PFSK-1 (cell line): ENCODE data around the gene BAAT.

Experiments
- FOXP2 ChIP-seq: optimal IDR thresholded peaks from 2 replicates; pipeline ENCODE3; 2011; ENCODE audit warnings: borderline replicate concordance, control low read depth, inconsistent platforms; ENCODE audit not compliant: insufficient read depth; ENCODE audit errors: extremely low read length, extremely low read depth
- POLR2AphosphoS5 ChIP-seq: IDR thresholded peaks from 2 replicates; pipeline ENCODE4 v1.6.1; 2012; ENCODE audit warnings: low read depth, mild to moderate bottlenecking, control low read depth, low read length, moderate library complexity
- SIN3A ChIP-seq: IDR thresholded peaks from 2 replicates; pipeline ENCODE4 v1.6.1; 2012; ENCODE audit warnings: mild to moderate bottlenecking, low read length, moderate library complexity, borderline replicate concordance; ENCODE audit not compliant: insufficient read depth
- TAF1 ChIP-seq: IDR thresholded peaks from 2 replicates; pipeline ENCODE4 v1.6.1; 2012; ENCODE audit warnings: low read length, control low read depth, borderline replicate concordance; ENCODE audit not compliant: insufficient read depth
- TF ChIP-seq, protein P1 (sequence below), 2 experiments: IDR thresholded peaks; 2 replicates each; pipeline versions ENCODE4 v1.6.1 to v1.8.0; 2011 to 2012; ENCODE audit warnings: low read depth in 2 of 2, low read length in 2 of 2, control low read depth in 1 of 2, inconsistent platforms in 1 of 2, mild to moderate bottlenecking in 1 of 2, moderate library complexity in 1 of 2; ENCODE audit not compliant: insufficient read depth in 1 of 2

The BAAT gene

DNA sequence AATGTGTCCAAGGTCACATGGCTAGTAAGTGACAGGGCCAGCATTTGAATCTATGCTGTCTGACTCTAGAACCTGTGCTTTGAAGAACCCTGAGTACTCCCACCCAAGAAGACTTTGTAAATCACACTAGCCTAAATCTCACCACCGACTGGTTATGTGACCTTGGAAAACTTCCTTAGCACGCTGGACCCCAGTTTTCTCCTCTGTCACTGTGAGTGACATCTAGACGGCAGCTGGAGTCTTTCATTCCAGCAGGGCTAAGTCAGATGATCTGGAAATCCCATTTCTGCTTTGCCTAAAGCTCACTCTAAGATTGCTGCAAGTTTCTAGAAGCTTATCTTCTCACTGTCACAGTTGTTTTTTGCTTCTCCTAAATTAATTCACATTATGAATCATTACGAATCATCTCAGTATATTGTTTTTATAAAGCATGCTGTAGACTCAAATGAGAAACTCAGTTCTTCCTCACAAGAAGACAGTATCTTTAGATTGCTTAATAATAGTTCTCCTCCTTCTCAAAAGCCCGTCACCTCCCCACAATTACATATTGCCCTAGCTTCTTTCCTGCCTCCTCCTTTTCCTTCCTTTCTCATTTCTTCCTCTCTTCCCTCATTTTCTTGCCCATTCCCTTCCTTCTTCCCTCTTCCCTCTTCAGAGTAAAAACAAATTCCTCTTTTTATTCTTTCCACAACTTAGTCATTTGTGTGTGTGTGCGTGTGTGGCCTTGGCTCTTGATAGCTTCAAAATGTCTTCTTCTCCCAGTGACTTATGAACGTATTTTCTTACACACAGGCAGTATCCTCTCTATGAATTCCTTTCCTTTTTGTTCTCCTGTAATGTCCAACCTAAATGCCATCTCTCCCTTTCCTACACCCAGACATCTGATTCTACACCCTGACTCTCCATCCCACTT, 34.0 kb upstream of the BAAT start:
- TF ChIP-seq TAF1 (no peak), POLR2AphosphoS5 (no peak), SIN3A (no peak), FOXP2 (no peak)
- TF ChIP-seq, protein P1, sequence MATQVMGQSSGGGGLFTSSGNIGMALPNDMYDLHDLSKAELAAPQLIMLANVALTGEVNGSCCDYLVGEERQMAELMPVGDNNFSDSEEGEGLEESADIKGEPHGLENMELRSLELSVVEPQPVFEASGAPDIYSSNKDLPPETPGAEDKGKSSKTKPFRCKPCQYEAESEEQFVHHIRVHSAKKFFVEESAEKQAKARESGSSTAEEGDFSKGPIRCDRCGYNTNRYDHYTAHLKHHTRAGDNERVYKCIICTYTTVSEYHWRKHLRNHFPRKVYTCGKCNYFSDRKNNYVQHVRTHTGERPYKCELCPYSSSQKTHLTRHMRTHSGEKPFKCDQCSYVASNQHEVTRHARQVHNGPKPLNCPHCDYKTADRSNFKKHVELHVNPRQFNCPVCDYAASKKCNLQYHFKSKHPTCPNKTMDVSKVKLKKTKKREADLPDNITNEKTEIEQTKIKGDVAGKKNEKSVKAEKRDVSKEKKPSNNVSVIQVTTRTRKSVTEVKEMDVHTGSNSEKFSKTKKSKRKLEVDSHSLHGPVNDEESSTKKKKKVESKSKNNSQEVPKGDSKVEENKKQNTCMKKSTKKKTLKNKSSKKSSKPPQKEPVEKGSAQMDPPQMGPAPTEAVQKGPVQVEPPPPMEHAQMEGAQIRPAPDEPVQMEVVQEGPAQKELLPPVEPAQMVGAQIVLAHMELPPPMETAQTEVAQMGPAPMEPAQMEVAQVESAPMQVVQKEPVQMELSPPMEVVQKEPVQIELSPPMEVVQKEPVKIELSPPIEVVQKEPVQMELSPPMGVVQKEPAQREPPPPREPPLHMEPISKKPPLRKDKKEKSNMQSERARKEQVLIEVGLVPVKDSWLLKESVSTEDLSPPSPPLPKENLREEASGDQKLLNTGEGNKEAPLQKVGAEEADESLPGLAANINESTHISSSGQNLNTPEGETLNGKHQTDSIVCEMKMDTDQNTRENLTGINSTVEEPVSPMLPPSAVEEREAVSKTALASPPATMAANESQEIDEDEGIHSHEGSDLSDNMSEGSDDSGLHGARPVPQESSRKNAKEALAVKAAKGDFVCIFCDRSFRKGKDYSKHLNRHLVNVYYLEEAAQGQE (IDR thresholded peaks at IDR 0.05; ENCODE audit: insufficient read depth in 1 of 2, low read depth in 2 of 2, low read length in 2 of 2): no peak

DNA sequence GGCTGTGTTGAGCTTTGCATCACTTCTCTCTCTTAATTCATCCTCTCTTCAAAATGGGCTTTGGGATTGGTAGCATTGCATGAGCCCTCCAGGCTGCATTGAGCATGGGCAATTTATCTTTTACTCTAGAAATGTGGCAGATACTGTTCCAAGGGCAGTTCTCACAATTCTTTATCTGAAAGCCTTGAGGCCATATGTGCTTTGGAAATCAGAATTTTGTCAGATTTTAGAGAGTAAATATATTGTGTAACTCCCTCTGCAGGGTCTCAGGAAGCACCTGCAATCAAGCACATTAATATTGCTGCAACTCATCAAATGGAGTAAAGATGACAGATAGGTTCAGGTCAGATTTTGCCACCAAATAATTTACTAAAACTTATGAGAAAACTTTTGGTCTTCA, 33.2 kb upstream of the BAAT start:
- TF ChIP-seq TAF1 (no peak), FOXP2 (no peak), SIN3A (no peak), POLR2AphosphoS5 (no peak)
- TF ChIP-seq, protein P1 (IDR thresholded peaks at IDR 0.05; ENCODE audit: insufficient read depth in 1 of 2, low read depth in 2 of 2, low read length in 2 of 2): no peak

DNA sequence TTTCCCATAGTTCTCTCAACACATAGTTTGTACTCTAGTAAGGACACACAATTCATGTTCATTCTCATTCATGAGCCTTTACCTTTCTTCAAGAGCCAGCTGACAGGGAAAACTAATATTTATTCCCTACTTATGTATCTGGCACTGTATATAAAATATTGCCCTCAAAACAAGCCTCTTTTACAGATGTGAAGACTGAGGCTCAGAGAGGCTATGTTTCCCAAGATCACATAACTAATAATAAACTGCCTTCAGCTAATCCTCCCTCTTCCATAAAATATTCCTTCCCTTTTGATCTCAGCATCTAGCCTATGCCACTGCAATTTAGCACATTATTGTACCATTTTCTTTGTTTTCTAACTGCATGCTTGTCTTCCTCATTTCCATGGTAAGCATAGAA, 32.6 kb upstream of the BAAT start:
- no peak for TF ChIP-seq FOXP2
- TF ChIP-seq TAF1: no peak
- no peak for TF ChIP-seq SIN3A
- TF ChIP-seq, protein P1 (IDR thresholded peaks at IDR 0.05; ENCODE audit: insufficient read depth in 1 of 2, low read depth in 2 of 2, low read length in 2 of 2): no peak
- no peak for TF ChIP-seq POLR2AphosphoS5

DNA sequence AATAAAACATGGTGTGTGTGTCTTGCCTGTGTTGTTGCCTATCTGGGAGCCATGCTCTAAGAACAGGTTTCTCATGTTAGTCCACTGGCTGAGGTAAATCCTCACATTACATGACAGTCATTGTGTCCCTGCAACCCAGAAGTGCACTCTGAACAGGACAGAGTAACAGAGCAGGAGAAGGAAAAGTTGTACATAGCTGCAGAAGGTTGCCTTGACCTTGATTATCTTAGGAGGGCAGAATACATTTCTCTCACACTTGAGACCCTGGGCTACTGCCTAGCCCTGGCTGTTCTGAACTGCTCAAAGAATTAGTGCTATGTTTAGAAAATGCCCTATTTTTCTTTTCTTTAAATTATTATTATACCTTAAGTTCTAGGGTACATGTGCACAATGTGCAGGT, 30.8 kb upstream of the BAAT start:
- no peak for TF ChIP-seq FOXP2
- TF ChIP-seq POLR2AphosphoS5: no peak
- TF ChIP-seq, protein P1 (IDR thresholded peaks at IDR 0.05; ENCODE audit: insufficient read depth in 1 of 2, low read depth in 2 of 2, low read length in 2 of 2): no peak
- TF ChIP-seq TAF1: no peak
- TF ChIP-seq SIN3A: no peak

DNA sequence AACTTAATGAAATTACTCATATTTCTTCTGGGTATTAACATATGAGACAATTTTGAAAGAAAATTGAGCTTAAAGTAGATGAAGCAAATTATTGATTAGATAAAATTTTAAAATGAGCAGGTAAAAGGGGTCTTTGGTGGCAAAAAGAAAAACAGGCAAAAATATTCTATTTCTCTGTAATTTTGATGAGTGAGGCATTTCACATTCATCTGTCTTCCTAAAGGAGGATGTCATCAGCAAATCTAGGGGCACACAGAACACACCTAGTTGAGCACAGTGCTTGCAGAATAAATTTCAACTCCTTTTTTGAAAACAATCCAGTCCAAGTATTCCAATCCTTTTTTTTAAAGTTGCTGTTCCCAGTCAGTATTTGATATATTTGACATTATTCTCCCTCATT, 30.0 kb upstream of the BAAT start:
- TF ChIP-seq FOXP2 (no peak), TAF1 (no peak), SIN3A (no peak), POLR2AphosphoS5 (no peak)
- TF ChIP-seq, protein P1 (IDR thresholded peaks at IDR 0.05; ENCODE audit: insufficient read depth in 1 of 2, low read depth in 2 of 2, low read length in 2 of 2): no peak
